HuH-7 (cell line): ENCODE results near the gene MSH3.

Experiments
- DNase-seq: peaks from one replicate; pipeline ENCODE4 v3.0.0; 2011; ENCODE audit warnings: low spot score

The MSH3 gene

GRCh38 chr5:80654391-80655230 is at the start of gene MSH3, which contains the start of gene DHFR:
MSH3 (plus strand) TSS chr5:80654652; CDS start chr5:80654728, 76 bp downstream.
DHFR (minus strand) TSS chr5:80654983; CDS start chr5:80654489, 494 bp downstream.
- DNase-seq = peak; percentile 85

- DNase-seq = no peak
Measured at GRCh38 chr5:80607343-80607742, 47.1 kb upstream of the MSH3 start.

- no peak for DNase-seq
Measured at GRCh38 chr5:80607832-80608231, 46.6 kb upstream of the MSH3 start.

- DNase-seq = no peak
Measured at GRCh38 chr5:80608731-80609130, 45.7 kb upstream of the MSH3 start.

GRCh38 chr5:80609692-80610091 is 44.8 kb upstream of the MSH3 start:
- DNase-seq = no peak

GRCh38 chr5:80615266-80615914 is 39.1 kb upstream of the MSH3 start:
- no peak for DNase-seq

GRCh38 chr5:80618438-80618837 is 36.0 kb upstream of the MSH3 start:
- no peak for DNase-seq

GRCh38 chr5:80619086-80619485 is 35.4 kb upstream of the MSH3 start:
- no peak for DNase-seq

- DNase-seq = no peak
Measured at GRCh38 chr5:80620211-80620610, 34.2 kb upstream of the MSH3 start.

- DNase-seq = no peak
Measured at GRCh38 chr5:80622756-80623155, 31.7 kb upstream of the MSH3 start.

- peak; percentile 17 for DNase-seq
Measured at GRCh38 chr5:80623999-80624398, 30.5 kb upstream of the MSH3 start.

- DNase-seq = no peak
Measured at GRCh38 chr5:80625230-80625629, 29.2 kb upstream of the MSH3 start.

- DNase-seq = no peak
Measured at GRCh38 chr5:80629281-80629680, 25.2 kb upstream of the MSH3 start.

GRCh38 chr5:80631278-80632259 is 22.9 kb upstream of the MSH3 start:
- DNase-seq = no peak

GRCh38 chr5:80632700-80633099 is 21.8 kb upstream of the MSH3 start:
- no peak for DNase-seq

- no peak for DNase-seq
Measured at GRCh38 chr5:80634193-80634592, 20.3 kb upstream of the MSH3 start.

GRCh38 chr5:80641353-80641752 is 13.1 kb upstream of the MSH3 start:
- no peak for DNase-seq

GRCh38 chr5:80644900-80645299 is 9.6 kb upstream of the MSH3 start:
- no peak for DNase-seq

GRCh38 chr5:80646926-80647325 is 7.5 kb upstream of the MSH3 start:
- DNase-seq = no peak

GRCh38 chr5:80653502-80653901 is 950 bp upstream of the MSH3 start:
- no peak for DNase-seq

- DNase-seq = peak; percentile 23
Measured at GRCh38 chr5:80654054-80654390, 430 bp upstream of the MSH3 start.

GRCh38 chr5:80655231-80655774 is 851 bp downstream of the MSH3 start:
- DNase-seq = no peak
